ENCODE measurements around the gene SYT2.

GRCh38 chr1:202562444-202563060 is 147.7 kb downstream of the SYT2 start:
- TF ChIP-seq CSDC2 (CRISPR knock-in tag; IDR thresholded peaks at IDR 0.05) (no peak), TSHZ2 (CRISPR knock-in tag; IDR thresholded peaks at IDR 0.05) (no peak), POU6F1 (CRISPR knock-in tag; IDR thresholded peaks at IDR 0.05; ENCODE audit: borderline replicate concordance, low read depth) (no peak), CSRNP3 (CRISPR knock-in tag; IDR thresholded peaks at IDR 0.05) (no peak), TCF4 (CRISPR knock-in tag; IDR thresholded peaks at IDR 0.05; ENCODE audit: borderline replicate concordance) (no peak), ZNF70 (CRISPR knock-in tag; IDR thresholded peaks at IDR 0.05) (no peak), ZNF565 (CRISPR knock-in tag; conservative IDR thresholded peaks at IDR 0.05; ENCODE audit: low read depth) (no peak), ESRRG (CRISPR knock-in tag; IDR thresholded peaks at IDR 0.05) (no peak), ZFP30 (CRISPR knock-in tag; IDR thresholded peaks at IDR 0.05) (no peak), PATZ1 (CRISPR knock-in tag; IDR thresholded peaks at IDR 0.05; ENCODE audit: borderline replicate concordance) (no peak), ISL1 (CRISPR knock-in tag; IDR thresholded peaks at IDR 0.05) (no peak), ZNF8 (CRISPR knock-in tag; IDR thresholded peaks at IDR 0.05) (no peak)

Data from SK-N-SH treated with all-trans-retinoic acid at 6 μM for 48 hours (cell line).